GM19395 (cell line): ENCODE data around the gene SNAP47.
A peak's percentile ranks its signal among the peaks of the same experiment; 100 is the strongest.
"Not testable (repeated sequence)": the region's sequence is repeated elsewhere in the genome, so short reads cannot be mapped to it uniquely, and the experiment has no call there.

Source experiments
- ATAC-seq: cut with Tn5 transposase; IDR thresholded peaks from one replicate; pipeline ENCODE4 v1.9.1; 2021; ENCODE audit warnings: mild to moderate bottlenecking, moderate library complexity; ENCODE audit not compliant: unreplicated experiment

The SNAP47 gene

GRCh38 chr1:227734856-227735538 lies at the start of gene SNAP47, which contains the start of gene JMJD4:
SNAP47 (plus strand) TSS chr1:227735435; CDS start chr1:227747737, 12,302 bp downstream.
JMJD4 (minus strand) TSS chr1:227735302; CDS start chr1:227735273, 29 bp downstream.
- ATAC-seq: peak; percentile 93

GRCh38 chr1:227685807-227686206 lies 49.4 kb upstream of the SNAP47 start:
- ATAC-seq: no peak

GRCh38 chr1:227697321-227697864 lies 37.8 kb upstream of the SNAP47 start:
- no peak for ATAC-seq

- not testable (repeated sequence) for ATAC-seq
These were observed 33.6 kb upstream of the SNAP47 start for GRCh38 chr1:227701631-227702030.

GRCh38 chr1:227707846-227708245 lies 27.4 kb upstream of the SNAP47 start:
- ATAC-seq: no peak

- ATAC-seq: no peak
These were observed 25.8 kb upstream of the SNAP47 start for GRCh38 chr1:227709451-227709850.

GRCh38 chr1:227710474-227710873 lies 24.8 kb upstream of the SNAP47 start:
- not testable (repeated sequence) for ATAC-seq

GRCh38 chr1:227712648-227713047 lies 22.6 kb upstream of the SNAP47 start:
- peak; percentile 74 for ATAC-seq

- no peak for ATAC-seq
These were observed 16.3 kb upstream of the SNAP47 start for GRCh38 chr1:227718932-227719331.

GRCh38 chr1:227723474-227723873 lies 11.8 kb upstream of the SNAP47 start:
- ATAC-seq: no peak

GRCh38 chr1:227725046-227725445 lies 10.2 kb upstream of the SNAP47 start:
- no peak for ATAC-seq

- ATAC-seq: no peak
These were observed 8.9 kb upstream of the SNAP47 start for GRCh38 chr1:227726318-227726717.

- no peak for ATAC-seq
These were observed 8.2 kb upstream of the SNAP47 start for GRCh38 chr1:227726924-227727599.

- peak; percentile 35 for ATAC-seq
These were observed 7.0 kb upstream of the SNAP47 start for GRCh38 chr1:227728059-227728891.

GRCh38 chr1:227728892-227729143 lies 6.4 kb upstream of the SNAP47 start:
- no peak for ATAC-seq

GRCh38 chr1:227729144-227729880 lies 5.9 kb upstream of the SNAP47 start:
- ATAC-seq: no peak

GRCh38 chr1:227729881-227730629 lies 5.2 kb upstream of the SNAP47 start:
- ATAC-seq: peak; percentile 22

GRCh38 chr1:227730630-227731151 lies 4.5 kb upstream of the SNAP47 start:
- no peak for ATAC-seq

- no peak for ATAC-seq
These were observed 4.0 kb upstream of the SNAP47 start for GRCh38 chr1:227731241-227731677.
